Superior temporal gyrus (tissue), 1 donor: ENCODE results near the gene C5orf52.
"Not testable (repeated sequence)": the region's sequence is repeated elsewhere in the genome, so short reads cannot be mapped to it uniquely, and the experiment has no call there.

Source experiments
- DNase-seq: peaks from one replicate; pipeline ENCODE4 v3.0.0-alpha.2; 2016; ENCODE audit errors: extremely low spot score

Gene C5orf52

GRCh38 chr5:157722895-157723294 is 51.6 kb downstream of the C5orf52 start:
- DNase-seq, result not testable (repeated sequence)

- not testable (repeated sequence) for DNase-seq
Observed at GRCh38 chr5:157726607-157727006, 55.3 kb downstream of the C5orf52 start.

GRCh38 chr5:157727858-157728257 is 56.5 kb downstream of the C5orf52 start:
- DNase-seq, result not testable (repeated sequence)
